Embryonic facial prominence (tissue), 1 donor: ENCODE measurements around the gene BAHCC1.

Experiments used
- DNase-seq: peaks from one replicate; pipeline ENCODE4 v3.0.0-alpha.2; 2016; ENCODE audit errors: extremely low spot score

Gene BAHCC1

GRCh38 chr17:81386646-81387099, 8.6 kb upstream of the BAHCC1 start:
- no peak for DNase-seq

- DNase-seq = no peak
Observed at GRCh38 chr17:81387100-81388090, 7.9 kb upstream of the BAHCC1 start.

GRCh38 chr17:81388091-81388611, 7.1 kb upstream of the BAHCC1 start:
- no peak for DNase-seq

- no peak for DNase-seq
Observed at GRCh38 chr17:81388612-81389367, 6.5 kb upstream of the BAHCC1 start.

GRCh38 chr17:81389585-81389984, 5.7 kb upstream of the BAHCC1 start:
- DNase-seq = no peak

- DNase-seq = no peak
Observed at GRCh38 chr17:81390029-81390872, 5.0 kb upstream of the BAHCC1 start.

GRCh38 chr17:81390873-81391255, 4.4 kb upstream of the BAHCC1 start:
- no peak for DNase-seq

GRCh38 chr17:81391293-81391935, 3.8 kb upstream of the BAHCC1 start:
- DNase-seq = no peak

GRCh38 chr17:81391936-81392908, 3.0 kb upstream of the BAHCC1 start:
- no peak for DNase-seq

GRCh38 chr17:81392909-81393654, 2.2 kb upstream of the BAHCC1 start:
- DNase-seq = no peak

GRCh38 chr17:81393684-81394376, 1.4 kb upstream of the BAHCC1 start:
- DNase-seq = peak; percentile 97

- DNase-seq = no peak
Observed at GRCh38 chr17:81394377-81394920, 808 bp upstream of the BAHCC1 start.

GRCh38 chr17:81395600-81396277, 482 bp downstream of the BAHCC1 start:
- no peak for DNase-seq

GRCh38 chr17:81396278-81396721, 1.0 kb downstream of the BAHCC1 start:
- DNase-seq = no peak

GRCh38 chr17:81396722-81397313, 1.6 kb downstream of the BAHCC1 start:
- DNase-seq = no peak

- DNase-seq = no peak
Observed at GRCh38 chr17:81397314-81398175, 2.3 kb downstream of the BAHCC1 start.
